K562 (cell line): ENCODE data around the gene F12. TPM values are rescaled to one million over a fixed set of nuclear protein-coding genes. Genes with fewer than 3 reads are reported as not detected.

Experiments
- COPS2 ChIP-seq: fragments of 450-650 bp; conservative IDR thresholded peaks from 2 replicates; pipeline ENCODE4 v1.6.1; 2016; ENCODE audit warnings: mild to moderate bottlenecking, moderate library complexity
- CTBP1 ChIP-seq: fragments of 450-650 bp; IDR thresholded peaks from 2 replicates; pipeline ENCODE4 v1.6.1; 2016; ENCODE audit warnings: borderline replicate concordance
- DIDO1 ChIP-seq: fragments of 450-650 bp; IDR thresholded peaks from 2 replicates; pipeline ENCODE4 v1.6.1; 2016; ENCODE audit warnings: low read depth, missing biosample characterization, missing genetic modification characterization
- ESRRA ChIP-seq: fragments of 450-650 bp; IDR thresholded peaks from 2 replicates; pipeline ENCODE4 v1.6.1; 2014; ENCODE audit warnings: low read depth, mild to moderate bottlenecking, moderate library complexity, borderline replicate concordance
- EZH2 ChIP-seq: IDR thresholded peaks from 2 replicates; pipeline ENCODE4 v1.6.1; 2012; ENCODE audit warnings: low read depth, mild to moderate bottlenecking, inconsistent platforms, low read length, borderline replicate concordance
- GTF2A2 ChIP-seq: IDR thresholded peaks from 2 replicates; pipeline ENCODE4 v1.6.1; 2016; ENCODE audit warnings: mild to moderate bottlenecking, missing genetic modification characterization, missing compliant biosample characterization
- MAFK ChIP-seq: IDR thresholded peaks from 2 replicates; pipeline ENCODE4 v1.6.1; 2011; ENCODE audit warnings: low read length, improper control_type of control experiment
- ZC3H8 ChIP-seq: fragments of 450-650 bp; IDR thresholded peaks from 2 replicates; pipeline ENCODE4 v1.6.1; 2017
- ZNF134 ChIP-seq: fragments of 250-450 bp; sonication (Bioruptor Pico); conservative IDR thresholded peaks from 2 replicates; pipeline ENCODE4 v1.4.0; 2020
- ZNF668 ChIP-seq: fragments of 250-450 bp; sonication (Bioruptor Pico); IDR thresholded peaks from 2 replicates; pipeline ENCODE4 v1.8.0; 2022; ENCODE audit warnings: mild to moderate bottlenecking, inconsistent platforms
- polyA plus RNA-seq, 8 experiments: library from polyadenylated mRNA; depleted of rRNA in 4 of 8; stranded (reverse) in 5 of 8; unstranded in 3 of 8; fragments of >200 nt; fragmentation: Nextera tagmentation in 2 of 8; fragmentation: Illumina TruSeq in 1 of 8; extraction: Ambion mirVana in 2 of 8; extraction: Trizol in 1 of 8; gene quantifications; 2 replicates each; pipeline versions ENCODE4 v1.2.1 to v1.2.3, GENCODE V29; 2011 to 2014; ENCODE audit warnings: inconsistent platforms in 1 of 8, missing spikeins in 1 of 8
- total RNA-seq, 7 experiments: library from RNA; depleted of rRNA in 6 of 7; stranded (reverse); fragments of >200 nt in 6 of 7; fragmentation: Illumina TruSeq in 2 of 7; extraction: Trizol in 2 of 7; gene quantifications; 2 replicates each; pipeline versions ENCODE4 v1.2.1 to v1.2.3, GENCODE V29; 2011 to 2021; ENCODE audit warnings: low replicate concordance in 1 of 7
- TF ChIP-seq, protein P1 (sequence below), 2 experiments: IDR thresholded peaks; 2 replicates each; pipeline ENCODE4 v1.6.1; 2011; ENCODE audit warnings: borderline replicate concordance in 1 of 2, control low read depth in 1 of 2, low read depth in 1 of 2, low read length in 1 of 2, mild to moderate bottlenecking in 1 of 2, mixed read lengths in 1 of 2, moderate library complexity in 1 of 2; ENCODE audit not compliant: insufficient read depth in 1 of 2, insufficient read length in 1 of 2, poor library complexity in 1 of 2, severe bottlenecking in 1 of 2; ENCODE audit errors: extremely low read depth in 1 of 2
- TF ChIP-seq, protein P2 (sequence below): fragments of 450-650 bp; formaldehyde crosslinking; IDR thresholded peaks from 2 replicates; pipeline ENCODE4 v1.4.0; 2022; ENCODE audit warnings: missing genetic modification characterization
- TF ChIP-seq, protein P3 (sequence below): sonication (generic); formaldehyde crosslinking; IDR thresholded peaks from 2 replicates; pipeline ENCODE4 v1.9.0; 2022; ENCODE audit warnings: mild to moderate bottlenecking, missing genetic modification reagents
- TF ChIP-seq, protein P4 (sequence below), 2 experiments: fragments of 450-650 bp; IDR thresholded peaks; 2 replicates each; pipeline ENCODE4 v1.6.1; 2016
- TF ChIP-seq, protein P5 (sequence below), 3 experiments: fragments of 200-800 bp in 1 of 3; fragments of 250-450 bp in 1 of 3; fragments of 450-650 bp in 1 of 3; sonication (Bioruptor Pico) in 1 of 3; sonication (Bioruptor generic) in 1 of 3; formaldehyde crosslinking in 1 of 3; IDR thresholded peaks; 2 replicates each; pipeline versions ENCODE4 v1.6.1 to v1.8.0; 2016 to 2022; ENCODE audit warnings: mild to moderate bottlenecking in 2 of 3, missing genetic modification characterization in 2 of 3, missing compliant biosample characterization in 1 of 3, moderate library complexity in 1 of 3
- TF ChIP-seq, protein P6 (sequence below): fragments of 450-650 bp; IDR thresholded peaks from 2 replicates; pipeline ENCODE4 v1.6.1; 2017; ENCODE audit warnings: mild to moderate bottlenecking, moderate library complexity

The F12 gene
- total and polyA plus RNA-seq, 9 of the 15 experiments (the other 6 are each of a cell fraction or from before 2014, with no cell fraction given), result 0.59 to 18.3 (median 3.6) TPM

DNA sequence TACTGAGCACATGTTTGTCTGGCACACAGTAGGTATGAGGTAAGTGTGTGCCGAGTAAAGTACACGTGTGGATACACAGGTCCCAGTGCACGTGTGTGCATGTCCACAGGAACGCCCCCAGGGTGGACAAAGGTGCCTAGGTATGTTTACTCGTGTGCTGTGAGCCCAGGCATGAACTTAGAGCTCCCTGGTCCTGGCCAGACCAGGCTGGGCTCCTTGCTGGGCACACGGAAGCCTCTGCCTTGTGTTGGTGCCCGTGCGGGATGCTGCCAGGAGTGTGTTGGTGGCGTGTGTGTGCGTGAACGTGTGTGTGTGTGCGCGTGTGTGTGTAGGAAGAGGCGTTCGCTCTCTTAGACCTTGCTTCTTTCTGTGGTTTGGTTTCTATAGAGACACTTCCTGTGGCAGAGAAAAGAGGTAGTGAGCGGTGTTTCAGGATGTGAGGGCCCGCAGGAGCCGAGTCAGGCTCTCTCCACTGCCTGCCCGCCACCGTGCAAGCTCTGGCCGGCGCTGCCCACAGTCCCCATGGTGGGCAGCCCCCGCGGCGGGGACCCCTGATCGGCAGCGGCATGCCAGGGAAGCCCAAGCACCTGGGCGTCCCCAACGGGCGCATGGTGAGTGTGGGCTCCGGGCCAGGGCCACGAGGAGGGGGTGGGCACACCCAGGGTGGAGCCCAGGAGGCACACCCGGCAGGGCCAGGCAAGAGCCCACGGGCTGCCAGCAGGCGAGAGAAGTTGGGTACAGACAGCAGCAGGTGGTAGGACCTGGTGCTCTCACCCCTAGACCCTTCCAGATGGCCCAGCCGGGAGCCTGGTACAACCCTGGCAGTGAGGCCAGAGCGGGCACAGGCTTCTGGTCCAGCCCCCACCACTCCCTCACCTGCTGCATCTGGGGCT, 51.7 kb downstream of the F12 start, which contains the start of gene RGS14 (continued):
- TF ChIP-seq EZH2, result no peak
- TF ChIP-seq, protein P1, sequence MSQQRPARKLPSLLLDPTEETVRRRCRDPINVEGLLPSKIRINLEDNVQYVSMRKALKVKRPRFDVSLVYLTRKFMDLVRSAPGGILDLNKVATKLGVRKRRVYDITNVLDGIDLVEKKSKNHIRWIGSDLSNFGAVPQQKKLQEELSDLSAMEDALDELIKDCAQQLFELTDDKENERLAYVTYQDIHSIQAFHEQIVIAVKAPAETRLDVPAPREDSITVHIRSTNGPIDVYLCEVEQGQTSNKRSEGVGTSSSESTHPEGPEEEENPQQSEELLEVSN (IDR thresholded peaks at IDR 0.05; ENCODE audit: borderline replicate concordance in 1 of 2, extremely low read depth in 1 of 2, insufficient read depth in 1 of 2, insufficient read length in 1 of 2, low read depth in 1 of 2, low read length in 1 of 2, poor library complexity in 1 of 2, severe bottlenecking in 1 of 2), result no peak
- TF ChIP-seq, protein P2, sequence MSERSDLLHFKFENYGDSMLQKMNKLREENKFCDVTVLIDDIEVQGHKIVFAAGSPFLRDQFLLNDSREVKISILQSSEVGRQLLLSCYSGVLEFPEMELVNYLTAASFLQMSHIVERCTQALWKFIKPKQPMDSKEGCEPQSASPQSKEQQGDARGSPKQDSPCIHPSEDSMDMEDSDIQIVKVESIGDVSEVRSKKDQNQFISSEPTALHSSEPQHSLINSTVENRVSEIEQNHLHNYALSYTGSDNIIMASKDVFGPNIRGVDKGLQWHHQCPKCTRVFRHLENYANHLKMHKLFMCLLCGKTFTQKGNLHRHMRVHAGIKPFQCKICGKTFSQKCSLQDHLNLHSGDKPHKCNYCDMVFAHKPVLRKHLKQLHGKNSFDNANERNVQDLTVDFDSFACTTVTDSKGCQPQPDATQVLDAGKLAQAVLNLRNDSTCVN (CRISPR knock-in tag), result no peak
- TF ChIP-seq, protein P3, sequence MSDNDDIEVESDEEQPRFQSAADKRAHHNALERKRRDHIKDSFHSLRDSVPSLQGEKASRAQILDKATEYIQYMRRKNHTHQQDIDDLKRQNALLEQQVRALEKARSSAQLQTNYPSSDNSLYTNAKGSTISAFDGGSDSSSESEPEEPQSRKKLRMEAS (CRISPR knock-in tag), result peak; percentile 67
- TF ChIP-seq, protein P4, sequence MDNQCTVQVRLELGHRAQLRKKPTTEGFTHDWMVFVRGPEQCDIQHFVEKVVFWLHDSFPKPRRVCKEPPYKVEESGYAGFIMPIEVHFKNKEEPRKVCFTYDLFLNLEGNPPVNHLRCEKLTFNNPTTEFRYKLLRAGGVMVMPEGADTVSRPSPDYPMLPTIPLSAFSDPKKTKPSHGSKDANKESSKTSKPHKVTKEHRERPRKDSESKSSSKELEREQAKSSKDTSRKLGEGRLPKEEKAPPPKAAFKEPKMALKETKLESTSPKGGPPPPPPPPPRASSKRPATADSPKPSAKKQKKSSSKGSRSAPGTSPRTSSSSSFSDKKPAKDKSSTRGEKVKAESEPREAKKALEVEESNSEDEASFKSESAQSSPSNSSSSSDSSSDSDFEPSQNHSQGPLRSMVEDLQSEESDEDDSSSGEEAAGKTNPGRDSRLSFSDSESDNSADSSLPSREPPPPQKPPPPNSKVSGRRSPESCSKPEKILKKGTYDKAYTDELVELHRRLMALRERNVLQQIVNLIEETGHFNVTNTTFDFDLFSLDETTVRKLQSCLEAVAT (IDR thresholded peaks at IDR 0.05), result no peak
- TF ChIP-seq CTBP1, result peak; percentile 33; the same call in 1 of the 2 replicates
- TF ChIP-seq ZNF668 (CRISPR knock-in tag), result no peak
- no peak for TF ChIP-seq COPS2
- TF ChIP-seq MAFK, result no peak
- TF ChIP-seq ESRRA, result peak; percentile 31; the same call in 1 of the 2 replicates
- TF ChIP-seq, protein P5, sequence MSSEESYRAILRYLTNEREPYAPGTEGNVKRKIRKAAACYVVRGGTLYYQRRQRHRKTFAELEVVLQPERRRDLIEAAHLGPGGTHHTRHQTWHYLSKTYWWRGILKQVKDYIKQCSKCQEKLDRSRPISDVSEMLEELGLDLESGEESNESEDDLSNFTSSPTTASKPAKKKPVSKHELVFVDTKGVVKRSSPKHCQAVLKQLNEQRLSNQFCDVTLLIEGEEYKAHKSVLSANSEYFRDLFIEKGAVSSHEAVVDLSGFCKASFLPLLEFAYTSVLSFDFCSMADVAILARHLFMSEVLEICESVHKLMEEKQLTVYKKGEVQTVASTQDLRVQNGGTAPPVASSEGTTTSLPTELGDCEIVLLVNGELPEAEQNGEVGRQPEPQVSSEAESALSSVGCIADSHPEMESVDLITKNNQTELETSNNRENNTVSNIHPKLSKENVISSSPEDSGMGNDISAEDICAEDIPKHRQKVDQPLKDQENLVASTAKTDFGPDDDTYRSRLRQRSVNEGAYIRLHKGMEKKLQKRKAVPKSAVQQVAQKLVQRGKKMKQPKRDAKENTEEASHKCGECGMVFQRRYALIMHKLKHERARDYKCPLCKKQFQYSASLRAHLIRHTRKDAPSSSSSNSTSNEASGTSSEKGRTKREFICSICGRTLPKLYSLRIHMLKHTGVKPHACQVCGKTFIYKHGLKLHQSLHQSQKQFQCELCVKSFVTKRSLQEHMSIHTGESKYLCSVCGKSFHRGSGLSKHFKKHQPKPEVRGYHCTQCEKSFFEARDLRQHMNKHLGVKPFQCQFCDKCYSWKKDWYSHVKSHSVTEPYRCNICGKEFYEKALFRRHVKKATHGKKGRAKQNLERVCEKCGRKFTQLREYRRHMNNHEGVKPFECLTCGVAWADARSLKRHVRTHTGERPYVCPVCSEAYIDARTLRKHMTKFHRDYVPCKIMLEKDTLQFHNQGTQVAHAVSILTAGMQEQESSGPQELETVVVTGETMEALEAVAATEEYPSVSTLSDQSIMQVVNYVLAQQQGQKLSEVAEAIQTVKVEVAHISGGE (CRISPR knock-in tag; IDR thresholded peaks at IDR 0.05), result peak in 2 of 3 experiments; percentile 67 to 92; a peak in 3 of 6 replicates
- no peak for TF ChIP-seq DIDO1 (tag)
- TF ChIP-seq, protein P6, sequence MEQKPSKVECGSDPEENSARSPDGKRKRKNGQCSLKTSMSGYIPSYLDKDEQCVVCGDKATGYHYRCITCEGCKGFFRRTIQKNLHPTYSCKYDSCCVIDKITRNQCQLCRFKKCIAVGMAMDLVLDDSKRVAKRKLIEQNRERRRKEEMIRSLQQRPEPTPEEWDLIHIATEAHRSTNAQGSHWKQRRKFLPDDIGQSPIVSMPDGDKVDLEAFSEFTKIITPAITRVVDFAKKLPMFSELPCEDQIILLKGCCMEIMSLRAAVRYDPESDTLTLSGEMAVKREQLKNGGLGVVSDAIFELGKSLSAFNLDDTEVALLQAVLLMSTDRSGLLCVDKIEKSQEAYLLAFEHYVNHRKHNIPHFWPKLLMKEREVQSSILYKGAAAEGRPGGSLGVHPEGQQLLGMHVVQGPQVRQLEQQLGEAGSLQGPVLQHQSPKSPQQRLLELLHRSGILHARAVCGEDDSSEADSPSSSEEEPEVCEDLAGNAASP, result no peak
- TF ChIP-seq ZNF134 (CRISPR knock-in tag), result no peak
- TF ChIP-seq ZC3H8, result no peak
- no peak for TF ChIP-seq GTF2A2 (tag)
